ENCODE data around the gene ZNF366. TPM values are rescaled to one million over a fixed set of nuclear protein-coding genes. Genes with fewer than 3 reads are reported as not detected.

The ZNF366 gene
- total RNA-seq, 4 donors from 2014 or later, result 0.38 to 3.8 (median 2.1) TPM

GRCh38 chr5:72455476-72455875 is 51.7 kb downstream of the ZNF366 start:
- 77% methylated on average over 9 of the region's 9 CpGs for WGBS
- TF ChIP-seq POLR2A (IDR thresholded peaks at IDR 0.05) (no peak), POLR2AphosphoS5 (IDR thresholded peaks at IDR 0.05) (no peak), EP300 (IDR thresholded peaks at IDR 0.05) (no peak), CTCF (IDR thresholded peaks at IDR 0.05) (no peak)
- H3K27ac ChIP-seq, result no peak overlapping the region

GRCh38 chr5:72454996-72455395 is 52.2 kb downstream of the ZNF366 start:
- no peak overlapping the region for H3K27ac ChIP-seq
- no peaks in the 10 kb centered on the region for H3K9me3 ChIP-seq
- H3K27me3 ChIP-seq, result no peaks in the 10 kb centered on the region
- no peak for TF ChIP-seq POLR2A (IDR thresholded peaks at IDR 0.05)
- TF ChIP-seq CTCF (IDR thresholded peaks at IDR 0.05), result no peak
- TF ChIP-seq POLR2AphosphoS5 (IDR thresholded peaks at IDR 0.05), result no peak
- no peak for TF ChIP-seq EP300 (IDR thresholded peaks at IDR 0.05)
- peaks cover 39% of the 10 kb centered on the region for H3K4me1 ChIP-seq
- H3K36me3 ChIP-seq, result no peaks in the 10 kb centered on the region
- 89% methylated on average over 2 of the region's 2 CpGs for WGBS
- no peak for DNase-seq (ENCODE audit: low spot score in 2 of 2)
- no peak overlapping the region for H3K4me3 ChIP-seq

More at GRCh38 chr5:72455476-72455875, 51.7 kb downstream of the ZNF366 start:
- no peaks in the 10 kb centered on the region for H3K9me3 ChIP-seq
- no peaks in the 10 kb centered on the region for H3K36me3 ChIP-seq
- H3K4me1 ChIP-seq, result peaks cover 36% of the 10 kb centered on the region
- H3K4me3 ChIP-seq, result no peak overlapping the region
- no peaks in the 10 kb centered on the region for H3K27me3 ChIP-seq
- DNase-seq (ENCODE audit: low spot score in 2 of 2), result no peak

GRCh38 chr5:72453246-72453775 is 53.9 kb downstream of the ZNF366 start:
- Histone ChIP-seq H3K27ac (peak overlapping the region; percentile 93), H3K4me1 (peaks cover 40% of the 10 kb centered on the region), H3K36me3 (no peaks in the 10 kb centered on the region), H3K27me3 (no peaks in the 10 kb centered on the region), H3K9me3 (no peaks in the 10 kb centered on the region), H3K4me3 (no peak overlapping the region)
- WGBS, result 66% methylated on average over 4 of the region's 4 CpGs
- TF ChIP-seq CTCF (IDR thresholded peaks at IDR 0.05) (no peak), POLR2AphosphoS5 (IDR thresholded peaks at IDR 0.05) (no peak), EP300 (IDR thresholded peaks at IDR 0.05) (no peak), POLR2A (IDR thresholded peaks at IDR 0.05) (no peak)
- no peak for DNase-seq (ENCODE audit: low spot score in 2 of 2)

- peak; percentile 76 to 83 for DNase-seq (ENCODE audit: low spot score in 2 of 2)
- H3K4me3 ChIP-seq, result no peak overlapping the region
These were observed 54.5 kb downstream of the ZNF366 start for GRCh38 chr5:72452515-72453245.

GRCh38 chr5:72451741-72452505 is 55.3 kb downstream of the ZNF366 start:
- Histone ChIP-seq H3K9me3 (no peaks in the 10 kb centered on the region), H3K4me3 (no peak overlapping the region), H3K27me3 (no peaks in the 10 kb centered on the region), H3K36me3 (no peaks in the 10 kb centered on the region), H3K4me1 (peaks cover 40% of the 10 kb centered on the region), H3K27ac (peak overlapping the region; percentile 93)
- WGBS, result 40% methylated on average over 9 of the region's 13 CpGs
- TF ChIP-seq POLR2AphosphoS5 (IDR thresholded peaks at IDR 0.05) (peak in 2 of 3 donors; percentile 22 to 66), CTCF (IDR thresholded peaks at IDR 0.05) (no peak)
- peak; percentile 74 to 85 for DNase-seq (ENCODE audit: low spot score in 2 of 2)

More at GRCh38 chr5:72452515-72453245, 54.5 kb downstream of the ZNF366 start:
- TF ChIP-seq EP300 (IDR thresholded peaks at IDR 0.05), result no peak
- TF ChIP-seq POLR2AphosphoS5 (IDR thresholded peaks at IDR 0.05), result peak in 2 of 3 donors; percentile 14 to 16
- WGBS, result 29% methylated on average over 9 of the region's 9 CpGs
- Histone ChIP-seq H3K9me3 (no peaks in the 10 kb centered on the region), H3K27me3 (no peaks in the 10 kb centered on the region), H3K4me1 (peaks cover 40% of the 10 kb centered on the region), H3K36me3 (no peaks in the 10 kb centered on the region), H3K27ac (peak overlapping the region; percentile 93)

All from suprapubic skin (tissue), 4 donors.